Measurements from ENCODE around the gene NUBPL.

NUBPL gene

DNA sequence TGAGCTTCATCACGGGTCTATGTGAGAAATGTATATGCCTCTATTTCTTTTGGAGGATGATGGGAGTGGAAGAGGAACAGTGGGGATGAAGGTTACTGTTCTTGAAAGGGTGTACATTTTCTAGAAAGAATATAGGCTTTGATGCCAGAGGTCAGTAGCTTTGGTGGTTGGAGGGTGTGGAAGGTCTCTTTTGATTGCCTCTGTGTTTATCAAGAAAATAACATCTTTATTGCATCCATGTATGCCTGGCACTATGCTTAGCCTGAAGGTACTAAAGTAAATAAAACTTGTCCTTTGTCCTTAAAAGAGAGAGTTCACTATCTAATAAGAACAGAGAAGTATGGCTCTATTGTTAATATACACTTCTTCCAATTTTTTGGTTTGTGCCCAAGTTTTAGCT lies 201.8 kb downstream of the NUBPL start:
- TF ChIP-seq, protein P1, sequence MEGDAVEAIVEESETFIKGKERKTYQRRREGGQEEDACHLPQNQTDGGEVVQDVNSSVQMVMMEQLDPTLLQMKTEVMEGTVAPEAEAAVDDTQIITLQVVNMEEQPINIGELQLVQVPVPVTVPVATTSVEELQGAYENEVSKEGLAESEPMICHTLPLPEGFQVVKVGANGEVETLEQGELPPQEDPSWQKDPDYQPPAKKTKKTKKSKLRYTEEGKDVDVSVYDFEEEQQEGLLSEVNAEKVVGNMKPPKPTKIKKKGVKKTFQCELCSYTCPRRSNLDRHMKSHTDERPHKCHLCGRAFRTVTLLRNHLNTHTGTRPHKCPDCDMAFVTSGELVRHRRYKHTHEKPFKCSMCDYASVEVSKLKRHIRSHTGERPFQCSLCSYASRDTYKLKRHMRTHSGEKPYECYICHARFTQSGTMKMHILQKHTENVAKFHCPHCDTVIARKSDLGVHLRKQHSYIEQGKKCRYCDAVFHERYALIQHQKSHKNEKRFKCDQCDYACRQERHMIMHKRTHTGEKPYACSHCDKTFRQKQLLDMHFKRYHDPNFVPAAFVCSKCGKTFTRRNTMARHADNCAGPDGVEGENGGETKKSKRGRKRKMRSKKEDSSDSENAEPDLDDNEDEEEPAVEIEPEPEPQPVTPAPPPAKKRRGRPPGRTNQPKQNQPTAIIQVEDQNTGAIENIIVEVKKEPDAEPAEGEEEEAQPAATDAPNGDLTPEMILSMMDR (IDR thresholded peaks at IDR 0.05; ENCODE audit: unreplicated experiment in 3 of 3), result no peak
- Mint-ChIP-seq H3K4me3 (no peak overlapping the region), H3K27ac (no peak overlapping the region), H3K27me3 (ENCODE audit: low read depth) (no peaks in the 10 kb centered on the region), H3K9me3 (no peaks in the 10 kb centered on the region), H3K4me1 (no peaks in the 10 kb centered on the region), H3K36me3 (ENCODE audit: low read depth) (no peaks in the 10 kb centered on the region)

DNA sequence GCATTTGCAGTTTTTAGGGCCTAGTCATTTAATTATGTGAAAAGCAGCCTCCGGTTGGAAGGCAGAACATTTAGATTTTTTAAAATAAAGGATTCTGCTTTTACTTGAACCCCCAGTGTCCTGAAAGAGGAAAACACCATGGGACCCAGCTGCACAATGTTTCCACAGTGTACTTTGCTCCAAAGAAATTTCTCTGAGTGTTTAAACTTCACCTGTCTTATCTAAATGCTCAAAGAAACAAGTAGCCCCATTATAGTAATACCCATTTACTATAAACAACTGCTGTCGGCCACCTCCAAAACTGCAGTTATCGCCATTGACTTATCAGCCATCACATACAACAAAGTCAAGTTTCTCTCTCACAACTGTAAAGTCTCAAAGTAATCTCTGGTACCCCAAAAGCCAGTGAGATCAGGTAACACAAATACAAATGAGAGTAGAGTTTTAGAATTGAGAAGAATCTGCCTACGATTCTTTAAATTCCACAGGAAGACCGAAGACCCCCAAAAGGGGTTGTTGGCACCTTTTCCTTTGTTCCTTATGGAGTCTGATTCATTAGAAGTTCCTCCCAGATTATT lies 205.2 kb downstream of the NUBPL start:
- H3K4me3 Mint-ChIP-seq, result no peak overlapping the region
- H3K4me1 Mint-ChIP-seq, result no peaks in the 10 kb centered on the region
- H3K9me3 Mint-ChIP-seq, result no peaks in the 10 kb centered on the region
- no peak overlapping the region for H3K27ac Mint-ChIP-seq
- no peaks in the 10 kb centered on the region for H3K36me3 Mint-ChIP-seq (ENCODE audit: low read depth)
- H3K27me3 Mint-ChIP-seq (ENCODE audit: low read depth), result no peaks in the 10 kb centered on the region
- TF ChIP-seq, protein P1 (IDR thresholded peaks at IDR 0.05; ENCODE audit: unreplicated experiment in 3 of 3), result no peak

DNA sequence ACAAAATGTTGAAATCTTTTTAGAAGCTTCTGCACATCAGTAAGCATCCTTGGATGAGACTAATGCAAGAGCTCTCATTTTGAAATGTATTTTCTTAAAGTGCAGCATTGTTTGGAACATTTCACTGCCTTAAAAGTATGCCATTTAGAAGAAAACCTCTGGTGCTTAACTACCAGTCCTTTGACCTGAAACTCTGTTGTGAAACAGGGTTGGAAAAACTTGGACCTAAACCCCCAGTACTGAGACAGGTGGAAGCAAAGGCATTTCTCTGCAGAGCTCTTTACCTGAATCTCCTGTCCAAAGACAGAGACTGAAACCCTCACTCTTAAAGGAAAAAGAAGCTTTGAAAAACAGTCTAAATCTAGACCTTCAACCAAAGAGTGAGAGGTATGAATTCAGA lies 207.2 kb downstream of the NUBPL start:
- Mint-ChIP-seq H3K4me1 (no peaks in the 10 kb centered on the region), H3K4me3 (no peak overlapping the region), H3K9me3 (no peaks in the 10 kb centered on the region), H3K27ac (no peak overlapping the region), H3K27me3 (ENCODE audit: low read depth) (no peaks in the 10 kb centered on the region), H3K36me3 (ENCODE audit: low read depth) (no peaks in the 10 kb centered on the region)
- TF ChIP-seq, protein P1 (IDR thresholded peaks at IDR 0.05; ENCODE audit: unreplicated experiment in 3 of 3), result no peak

DNA sequence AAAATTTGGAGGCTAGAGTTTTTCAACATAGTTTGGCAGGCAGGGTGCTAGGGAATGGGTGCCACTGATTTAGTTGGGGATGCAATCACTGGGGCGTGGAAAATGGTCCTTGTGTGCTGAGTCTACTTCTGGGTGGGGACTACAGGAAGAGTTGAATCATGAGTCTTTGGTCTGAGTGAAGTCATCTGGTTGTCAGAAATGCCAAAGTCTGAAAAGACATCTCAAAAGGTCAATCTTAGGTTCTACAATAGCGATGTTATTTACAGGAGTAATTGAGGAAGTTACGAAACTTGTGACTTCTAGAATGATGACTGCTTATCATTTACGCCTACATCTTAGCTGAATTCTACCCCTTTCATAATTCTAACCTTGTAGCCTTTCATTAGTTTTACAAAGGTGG lies 209.1 kb downstream of the NUBPL start:
- Mint-ChIP-seq H3K9me3 (no peaks in the 10 kb centered on the region), H3K4me1 (no peaks in the 10 kb centered on the region), H3K27me3 (ENCODE audit: low read depth) (no peaks in the 10 kb centered on the region), H3K4me3 (no peak overlapping the region), H3K36me3 (ENCODE audit: low read depth) (no peaks in the 10 kb centered on the region), H3K27ac (no peak overlapping the region)
- TF ChIP-seq, protein P1 (IDR thresholded peaks at IDR 0.05; ENCODE audit: unreplicated experiment in 3 of 3), result no peak

DNA sequence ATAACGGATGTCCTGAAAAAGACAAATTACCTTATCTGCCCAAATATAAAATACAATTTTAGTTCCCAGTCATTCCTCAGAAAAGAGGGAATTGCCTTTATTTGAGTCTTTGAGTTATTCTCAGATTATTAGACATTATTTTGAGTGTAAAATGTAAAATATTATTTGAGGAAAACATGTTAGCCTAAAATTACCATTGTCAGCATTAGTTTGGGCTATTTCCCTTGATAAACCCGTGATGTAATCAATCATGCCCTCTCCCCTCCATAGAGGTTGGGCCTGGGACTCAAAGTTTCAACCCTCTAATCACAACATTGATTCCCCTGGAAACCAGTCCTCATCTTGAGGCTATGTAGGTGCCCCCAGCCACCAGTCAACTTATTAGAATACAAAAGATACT lies 213.4 kb downstream of the NUBPL start:
- TF ChIP-seq, protein P1 (IDR thresholded peaks at IDR 0.05; ENCODE audit: unreplicated experiment in 3 of 3), result no peak
- Mint-ChIP-seq H3K36me3 (ENCODE audit: low read depth) (peaks cover 9% of the 10 kb centered on the region), H3K4me3 (no peak overlapping the region), H3K9me3 (peaks cover 17% of the 10 kb centered on the region), H3K27ac (no peak overlapping the region), H3K4me1 (no peaks in the 10 kb centered on the region), H3K27me3 (ENCODE audit: low read depth) (no peaks in the 10 kb centered on the region)

DNA sequence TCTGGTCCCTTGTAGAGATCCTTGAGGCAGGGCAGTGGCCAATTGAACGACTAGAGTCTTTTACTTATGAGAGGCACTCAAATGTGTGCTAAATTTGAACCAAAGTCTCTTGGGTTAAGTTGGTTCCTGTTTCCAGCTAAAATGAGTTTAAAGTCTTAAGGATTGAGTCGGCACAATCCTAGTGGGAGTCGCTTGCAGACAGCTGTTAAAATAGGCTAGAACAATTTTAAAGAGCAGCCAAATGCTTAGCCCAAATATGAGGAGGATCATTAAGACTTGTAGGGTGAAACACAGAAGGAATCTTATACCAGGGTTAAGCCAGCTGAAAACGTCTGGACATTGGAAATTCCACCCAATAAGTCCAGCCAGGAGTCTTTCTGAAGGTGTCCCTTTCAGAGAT lies 216.1 kb downstream of the NUBPL start:
- TF ChIP-seq, protein P1 (IDR thresholded peaks at IDR 0.05; ENCODE audit: unreplicated experiment in 3 of 3), result no peak
- H3K27ac Mint-ChIP-seq, result no peak overlapping the region
- no peak overlapping the region for H3K4me3 Mint-ChIP-seq
- H3K4me1 Mint-ChIP-seq, result no peaks in the 10 kb centered on the region
- no peaks in the 10 kb centered on the region for H3K27me3 Mint-ChIP-seq (ENCODE audit: low read depth)
- H3K36me3 Mint-ChIP-seq (ENCODE audit: low read depth), result peaks cover 22% of the 10 kb centered on the region
- H3K9me3 Mint-ChIP-seq, result peaks cover 28% of the 10 kb centered on the region
